ENCODE results near the gene SUMO4.

The SUMO4 gene

GRCh38 chr6:149400050-149400449 lies at the start of gene SUMO4:
Gene SUMO4, plus strand, starts transcription at chr6:149400262. Its CDS starts 130 bp downstream, at chr6:149400392.
- DNase-seq = no peak

- no peak for DNase-seq
These were observed 46.1 kb upstream of the SUMO4 start for GRCh38 chr6:149354009-149354408.

GRCh38 chr6:149356081-149356750 lies 43.8 kb upstream of the SUMO4 start:
- no peak for DNase-seq

- no peak for DNase-seq
These were observed 42.1 kb upstream of the SUMO4 start for GRCh38 chr6:149357726-149358538.

- no peak for DNase-seq
These were observed 40.6 kb upstream of the SUMO4 start for GRCh38 chr6:149359440-149359839.

- DNase-seq = no peak
These were observed 39.5 kb upstream of the SUMO4 start for GRCh38 chr6:149360536-149360935.

GRCh38 chr6:149362289-149362688 lies 37.8 kb upstream of the SUMO4 start:
- DNase-seq = no peak

GRCh38 chr6:149363154-149363553 lies 36.9 kb upstream of the SUMO4 start:
- no peak for DNase-seq

GRCh38 chr6:149364557-149364956 lies 35.5 kb upstream of the SUMO4 start:
- DNase-seq = peak; percentile 31

GRCh38 chr6:149365197-149365596 lies 34.9 kb upstream of the SUMO4 start:
- no peak for DNase-seq

- no peak for DNase-seq
These were observed 33.7 kb upstream of the SUMO4 start for GRCh38 chr6:149366267-149366921.

GRCh38 chr6:149368065-149368464 lies 32.0 kb upstream of the SUMO4 start:
- DNase-seq = no peak

- no peak for DNase-seq
These were observed 28.9 kb upstream of the SUMO4 start for GRCh38 chr6:149371154-149371553.

GRCh38 chr6:149372062-149372461 lies 28.0 kb upstream of the SUMO4 start:
- no peak for DNase-seq

GRCh38 chr6:149373511-149373910 lies 26.6 kb upstream of the SUMO4 start:
- DNase-seq = no peak

- no peak for DNase-seq
These were observed 20.1 kb upstream of the SUMO4 start for GRCh38 chr6:149379977-149380376.

- no peak for DNase-seq
These were observed 19.5 kb upstream of the SUMO4 start for GRCh38 chr6:149380523-149380922.

GRCh38 chr6:149383371-149383770 lies 16.7 kb upstream of the SUMO4 start:
- no peak for DNase-seq

GRCh38 chr6:149384464-149384863 lies 15.6 kb upstream of the SUMO4 start:
- DNase-seq = no peak

GRCh38 chr6:149385998-149386646 lies 13.9 kb upstream of the SUMO4 start:
- no peak for DNase-seq

- no peak for DNase-seq
These were observed 12.1 kb upstream of the SUMO4 start for GRCh38 chr6:149387779-149388512.

- peak; percentile 12 for DNase-seq
These were observed 10.4 kb upstream of the SUMO4 start for GRCh38 chr6:149389509-149390297.

Measured in NCI-H226 (cell line).